ENCODE data around the gene SRP54. TPM values are rescaled to one million over a fixed set of nuclear protein-coding genes. Genes with fewer than 3 reads are reported as not detected.

Gene SRP54
- total RNA-seq, 1 donor from 2014 or later = 43.5 TPM

- H3K9me3 Mint-ChIP-seq (ENCODE audit: unreplicated experiment) = peaks cover 2% of the 10 kb centered on the region
- no peak overlapping the region for H3K27ac Mint-ChIP-seq (ENCODE audit: unreplicated experiment)
- H3K36me3 Mint-ChIP-seq (ENCODE audit: unreplicated experiment) = peaks cover 4% of the 10 kb centered on the region
- H3K4me3 Mint-ChIP-seq (ENCODE audit: unreplicated experiment) = no peak overlapping the region
- H3K27me3 Mint-ChIP-seq (ENCODE audit: unreplicated experiment) = peaks cover 3% of the 10 kb centered on the region
- no peaks in the 10 kb centered on the region for H3K4me1 Mint-ChIP-seq (ENCODE audit: low read depth, unreplicated experiment)
- no peak for DNase-seq
- no peak for TF ChIP-seq CTCF (IDR thresholded peaks at IDR 0.05; ENCODE audit: partially characterized antibody, unreplicated experiment)
Observed at GRCh38 chr14:35068238-35069012, 85.6 kb downstream of the SRP54 start.

- peaks cover 3% of the 10 kb centered on the region for H3K27me3 Mint-ChIP-seq (ENCODE audit: unreplicated experiment)
- H3K4me1 Mint-ChIP-seq (ENCODE audit: low read depth, unreplicated experiment) = no peaks in the 10 kb centered on the region
- no peak for DNase-seq
- TF ChIP-seq CTCF (IDR thresholded peaks at IDR 0.05; ENCODE audit: partially characterized antibody, unreplicated experiment) = no peak
- no peak overlapping the region for H3K4me3 Mint-ChIP-seq (ENCODE audit: unreplicated experiment)
- H3K9me3 Mint-ChIP-seq (ENCODE audit: unreplicated experiment) = peaks cover 2% of the 10 kb centered on the region
- H3K36me3 Mint-ChIP-seq (ENCODE audit: unreplicated experiment) = peaks cover 4% of the 10 kb centered on the region
- no peak overlapping the region for H3K27ac Mint-ChIP-seq (ENCODE audit: unreplicated experiment)
Observed at GRCh38 chr14:35072226-35072625, 89.4 kb downstream of the SRP54 start.

- H3K4me1 Mint-ChIP-seq (ENCODE audit: low read depth, unreplicated experiment) = no peaks in the 10 kb centered on the region
- no peak overlapping the region for H3K4me3 Mint-ChIP-seq (ENCODE audit: unreplicated experiment)
- H3K27me3 Mint-ChIP-seq (ENCODE audit: unreplicated experiment) = peaks cover 3% of the 10 kb centered on the region
- H3K27ac Mint-ChIP-seq (ENCODE audit: unreplicated experiment) = no peak overlapping the region
- H3K36me3 Mint-ChIP-seq (ENCODE audit: unreplicated experiment) = peaks cover 4% of the 10 kb centered on the region
- DNase-seq = no peak
- peaks cover 2% of the 10 kb centered on the region for H3K9me3 Mint-ChIP-seq (ENCODE audit: unreplicated experiment)
- no peak for TF ChIP-seq CTCF (IDR thresholded peaks at IDR 0.05; ENCODE audit: partially characterized antibody, unreplicated experiment)
Observed at GRCh38 chr14:35073486-35073885, 90.7 kb downstream of the SRP54 start.

GRCh38 chr14:35078082-35078481 is 95.3 kb downstream of the SRP54 start:
- DNase-seq = no peak
- Mint-ChIP-seq H3K4me1 (ENCODE audit: low read depth, unreplicated experiment) (no peaks in the 10 kb centered on the region), H3K36me3 (ENCODE audit: unreplicated experiment) (no peaks in the 10 kb centered on the region), H3K9me3 (ENCODE audit: unreplicated experiment) (peaks cover 3% of the 10 kb centered on the region), H3K27me3 (ENCODE audit: unreplicated experiment) (no peaks in the 10 kb centered on the region), H3K27ac (ENCODE audit: unreplicated experiment) (no peak overlapping the region), H3K4me3 (ENCODE audit: unreplicated experiment) (no peak overlapping the region)
- TF ChIP-seq CTCF (IDR thresholded peaks at IDR 0.05; ENCODE audit: partially characterized antibody, unreplicated experiment) = no peak

Other genes with a start within 250 kb of the SRP54 start
- 41.3 TPM for gene BAZ1A, start 107.6 kb upstream of the SRP54 start, total RNA-seq (ENCODE audit: unreplicated experiment)
- gene FAM177A1, start 63.3 kb downstream of the SRP54 start, total RNA-seq (ENCODE audit: unreplicated experiment) = 72.7 TPM
- gene PPP2R3C, start 139.0 kb downstream of the SRP54 start, total RNA-seq (ENCODE audit: unreplicated experiment) = 37.0 TPM
- 20.5 TPM for gene PRORP, start 139.6 kb downstream of the SRP54 start, total RNA-seq (ENCODE audit: unreplicated experiment)